ENCODE data around the gene CCR5.

CCR5 gene

GRCh38 chr3:46334741-46335478 lies 35.8 kb upstream of the CCR5 start:
- TF ChIP-seq REST (IDR thresholded peaks at IDR 0.05; ENCODE audit: insufficient read depth in 1 of 2, low read depth in 2 of 2, low read length in 2 of 2), result no peak
- TF ChIP-seq TAF1 (IDR thresholded peaks at IDR 0.05; ENCODE audit: borderline replicate concordance, insufficient read depth, low read length), result no peak
- TF ChIP-seq FOXP2 (optimal IDR thresholded peaks at IDR 0.05; ENCODE audit: borderline replicate concordance, extremely low read depth, extremely low read length, insufficient read depth), result no peak
- no peak for TF ChIP-seq SIN3A (IDR thresholded peaks at IDR 0.05; ENCODE audit: borderline replicate concordance, insufficient read depth, low read length)
- no peak for TF ChIP-seq POLR2AphosphoS5 (IDR thresholded peaks at IDR 0.05; ENCODE audit: low read depth, low read length)

GRCh38 chr3:46335541-46335940 lies 35.2 kb upstream of the CCR5 start:
- TF ChIP-seq FOXP2 (optimal IDR thresholded peaks at IDR 0.05; ENCODE audit: borderline replicate concordance, extremely low read depth, extremely low read length, insufficient read depth) (no peak), POLR2AphosphoS5 (IDR thresholded peaks at IDR 0.05; ENCODE audit: low read depth, low read length) (no peak), REST (IDR thresholded peaks at IDR 0.05; ENCODE audit: insufficient read depth in 1 of 2, low read depth in 2 of 2, low read length in 2 of 2) (no peak), TAF1 (IDR thresholded peaks at IDR 0.05; ENCODE audit: borderline replicate concordance, insufficient read depth, low read length) (no peak), SIN3A (IDR thresholded peaks at IDR 0.05; ENCODE audit: borderline replicate concordance, insufficient read depth, low read length) (no peak)

GRCh38 chr3:46337911-46338310 lies 32.8 kb upstream of the CCR5 start:
- TF ChIP-seq REST (IDR thresholded peaks at IDR 0.05; ENCODE audit: insufficient read depth in 1 of 2, low read depth in 2 of 2, low read length in 2 of 2) (no peak), SIN3A (IDR thresholded peaks at IDR 0.05; ENCODE audit: borderline replicate concordance, insufficient read depth, low read length) (no peak), TAF1 (IDR thresholded peaks at IDR 0.05; ENCODE audit: borderline replicate concordance, insufficient read depth, low read length) (no peak), FOXP2 (optimal IDR thresholded peaks at IDR 0.05; ENCODE audit: borderline replicate concordance, extremely low read depth, extremely low read length, insufficient read depth) (no peak), POLR2AphosphoS5 (IDR thresholded peaks at IDR 0.05; ENCODE audit: low read depth, low read length) (no peak)

- TF ChIP-seq SIN3A (IDR thresholded peaks at IDR 0.05; ENCODE audit: borderline replicate concordance, insufficient read depth, low read length) (no peak), TAF1 (IDR thresholded peaks at IDR 0.05; ENCODE audit: borderline replicate concordance, insufficient read depth, low read length) (no peak), FOXP2 (optimal IDR thresholded peaks at IDR 0.05; ENCODE audit: borderline replicate concordance, extremely low read depth, extremely low read length, insufficient read depth) (no peak), REST (IDR thresholded peaks at IDR 0.05; ENCODE audit: insufficient read depth in 1 of 2, low read depth in 2 of 2, low read length in 2 of 2) (no peak), POLR2AphosphoS5 (IDR thresholded peaks at IDR 0.05; ENCODE audit: low read depth, low read length) (no peak)
Measured at GRCh38 chr3:46338840-46339239, 31.9 kb upstream of the CCR5 start.
